CD4-positive, alpha-beta T cell (primary cell): ENCODE measurements around the gene SNAP47. TPM values are rescaled to one million over a fixed set of nuclear protein-coding genes. Genes with fewer than 3 reads are reported as not detected.

Source experiments
- ATAC-seq: fragments of 200-7000 bp; cut with Tn5 transposase; one replicate; pipeline ENCODE4 v1.10.0; 2022; ENCODE audit warnings: mild to moderate bottlenecking; ENCODE audit not compliant: poor library complexity
- CTCF ChIA-PET: fragments of 350-600 bp; sonication (Branson Sonifier 250); formaldehyde crosslinking; loops from one replicate; lab custom pipeline; 2021; ENCODE audit warnings: antibody characterized with exemption, inconsistent platforms; lab: Charles Lee
- POLR2A ChIA-PET: fragments of 350-600 bp; sonication (Branson Sonifier 250); formaldehyde crosslinking; loops from one replicate; lab custom pipeline; 2021; ENCODE audit warnings: antibody characterized with exemption, inconsistent platforms; lab: Charles Lee
- DNase-seq, 14 experiments: peaks; one replicate each; pipeline ENCODE4 v3.0.0-alpha.2; 2013 to 2020; ENCODE audit warnings: mixed read lengths in 2 of 14
- H3K27ac ChIP-seq, 2 donors: one replicate each; pipeline versions ENCODE4 v1.5.1 to v1.7.0; 2013; ENCODE audit warnings: low read length in 2 of 2, low read depth in 1 of 2, mild to moderate bottlenecking in 1 of 2
- H3K27me3 ChIP-seq, 2 experiments: 1 replicate in 1 of 2; 2 replicates in 1 of 2; pipeline versions ENCODE4 v1.6.1 to v1.7.0; 2013; ENCODE audit warnings: low read length in 2 of 2, control low read depth in 1 of 2, mild to moderate bottlenecking in 1 of 2, moderate library complexity in 1 of 2; ENCODE audit not compliant: insufficient read depth in 2 of 2, control insufficient read depth in 1 of 2
- H3K36me3 ChIP-seq: one replicate; pipeline ENCODE4 v1.6.1; 2013; ENCODE audit warnings: low read length, control low read depth; ENCODE audit not compliant: insufficient read depth
- H3K4me1 ChIP-seq: one replicate; pipeline ENCODE4 v1.6.1; 2013; ENCODE audit warnings: low read length, control low read depth; ENCODE audit not compliant: insufficient read depth
- H3K4me3 ChIP-seq: one replicate; pipeline ENCODE4 v1.5.1; 2013; ENCODE audit warnings: mild to moderate bottlenecking, low read length, moderate library complexity
- H3K9me3 ChIP-seq, 2 experiments: 1 replicate in 1 of 2; 2 replicates in 1 of 2; pipeline versions ENCODE4 v1.6.1 to v1.7.0; 2013; ENCODE audit warnings: low read length in 2 of 2, mild to moderate bottlenecking in 2 of 2, control low read depth in 1 of 2, moderate library complexity in 1 of 2; ENCODE audit not compliant: control insufficient read depth in 1 of 2, insufficient read depth in 1 of 2
- H3K27ac Mint-ChIP-seq: one replicate; pipeline ENCODE4 v1.8.0; 2020; ENCODE audit warnings: mixed read lengths
- H3K27me3 Mint-ChIP-seq: one replicate; pipeline ENCODE4 v1.8.0; 2021; ENCODE audit warnings: mixed read lengths
- H3K36me3 Mint-ChIP-seq: one replicate; pipeline ENCODE4 v1.8.0; 2021; ENCODE audit warnings: low read depth, mixed read lengths
- H3K4me1 Mint-ChIP-seq: one replicate; pipeline ENCODE4 v1.8.0; 2021; ENCODE audit warnings: low read depth, mixed read lengths
- H3K4me3 Mint-ChIP-seq: one replicate; pipeline ENCODE4 v1.8.0; 2020; ENCODE audit warnings: mild to moderate bottlenecking, mixed read lengths
- H3K9me3 Mint-ChIP-seq: one replicate; pipeline ENCODE4 v1.8.0; 2020; ENCODE audit warnings: mixed read lengths
- intact Hi-C, 2 experiments: fragments of 100-400 bp; cut with DNase I in 1 of 2; cut with micrococcal nuclease in 1 of 2; formaldehyde crosslinking; loops; one replicate each; pipeline versions ENCODE4 v1.15.1 to v1.9.0; 2023 to 2025; cut with DNase I, micrococcal nuclease
- total RNA-seq, 174 experiments: library from RNA in 2 of 174; stranded (reverse) in 2 of 174; gene quantifications; one replicate each; pipeline ENCODE4 v1.2.3 and lab custom pipeline; 2021 to 2026
- TF ChIP-seq, protein P1 (sequence below): fragments of 200-600 bp; IDR thresholded peaks from one replicate; pipeline ENCODE4 v1.8.0; 2022; ENCODE audit warnings: antibody characterized with exemption, mild to moderate bottlenecking

SNAP47 gene
- total RNA-seq, 2 experiments from 2014 or later: 12.8 to 14.0 TPM

DNA sequence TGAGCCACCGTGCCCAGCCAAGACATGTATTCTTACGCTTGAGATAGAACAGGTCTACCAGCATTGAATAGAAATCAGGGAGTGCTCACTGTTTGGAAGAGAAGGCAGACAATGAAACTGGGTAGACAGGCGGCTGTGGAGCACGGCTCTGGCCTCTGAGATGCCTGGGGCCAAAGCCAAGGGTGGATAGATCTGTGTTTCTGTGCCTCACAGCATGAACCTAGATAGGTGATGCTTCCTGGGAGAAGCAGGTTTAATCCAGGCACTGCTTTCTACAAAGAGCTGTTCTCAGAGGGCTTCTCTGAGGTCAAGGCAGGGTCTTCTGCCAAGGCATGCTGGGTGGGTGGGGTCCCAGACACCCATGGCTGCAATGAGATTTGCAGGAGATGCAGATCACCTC lies 55.6 kb downstream of the SNAP47 start:
- Mint-ChIP-seq H3K4me3 (peak overlapping the region; percentile 50), H3K4me1 (peaks cover 29% of the 10 kb centered on the region), H3K27ac (peak overlapping the region; percentile 43), H3K27me3 (no peaks in the 10 kb centered on the region), H3K9me3 (no peaks in the 10 kb centered on the region), H3K36me3 (no peaks in the 10 kb centered on the region)
- ATAC-seq: no peak
- H3K36me3 ChIP-seq: no peaks in the 10 kb centered on the region
- DNase-seq: peak in 1 of 14 experiments; percentile 10
- H3K9me3 ChIP-seq: no peaks in the 10 kb centered on the region
- H3K4me3 ChIP-seq: no peak overlapping the region
- TF ChIP-seq, protein P1, sequence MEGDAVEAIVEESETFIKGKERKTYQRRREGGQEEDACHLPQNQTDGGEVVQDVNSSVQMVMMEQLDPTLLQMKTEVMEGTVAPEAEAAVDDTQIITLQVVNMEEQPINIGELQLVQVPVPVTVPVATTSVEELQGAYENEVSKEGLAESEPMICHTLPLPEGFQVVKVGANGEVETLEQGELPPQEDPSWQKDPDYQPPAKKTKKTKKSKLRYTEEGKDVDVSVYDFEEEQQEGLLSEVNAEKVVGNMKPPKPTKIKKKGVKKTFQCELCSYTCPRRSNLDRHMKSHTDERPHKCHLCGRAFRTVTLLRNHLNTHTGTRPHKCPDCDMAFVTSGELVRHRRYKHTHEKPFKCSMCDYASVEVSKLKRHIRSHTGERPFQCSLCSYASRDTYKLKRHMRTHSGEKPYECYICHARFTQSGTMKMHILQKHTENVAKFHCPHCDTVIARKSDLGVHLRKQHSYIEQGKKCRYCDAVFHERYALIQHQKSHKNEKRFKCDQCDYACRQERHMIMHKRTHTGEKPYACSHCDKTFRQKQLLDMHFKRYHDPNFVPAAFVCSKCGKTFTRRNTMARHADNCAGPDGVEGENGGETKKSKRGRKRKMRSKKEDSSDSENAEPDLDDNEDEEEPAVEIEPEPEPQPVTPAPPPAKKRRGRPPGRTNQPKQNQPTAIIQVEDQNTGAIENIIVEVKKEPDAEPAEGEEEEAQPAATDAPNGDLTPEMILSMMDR: no peak
- intact Hi-C loops: no loop called here
- POLR2A ChIA-PET: no interaction called here
- CTCF ChIA-PET: no interaction called here
- no peak overlapping the region for H3K27ac ChIP-seq
- no peaks in the 10 kb centered on the region for H3K27me3 ChIP-seq
- H3K4me1 ChIP-seq: peaks cover 36% of the 10 kb centered on the region

- Histone ChIP-seq H3K4me3 (no peak overlapping the region), H3K27ac (no peak overlapping the region), H3K27me3 (no peaks in the 10 kb centered on the region), H3K36me3 (no peaks in the 10 kb centered on the region), H3K9me3 (no peaks in the 10 kb centered on the region), H3K4me1 (peaks cover 29% of the 10 kb centered on the region)
- Mint-ChIP-seq H3K4me3 (peak overlapping the region; percentile 32), H3K9me3 (no peaks in the 10 kb centered on the region), H3K4me1 (peaks cover 27% of the 10 kb centered on the region), H3K36me3 (no peaks in the 10 kb centered on the region), H3K27ac (peak overlapping the region; percentile 4), H3K27me3 (no peaks in the 10 kb centered on the region)
- POLR2A ChIA-PET: no interaction called here
- CTCF ChIA-PET: no interaction called here
- intact Hi-C loops: no loop called here
- ATAC-seq (no peak), DNase-seq (no peak)
- TF ChIP-seq, protein P1: no peak
Measured at GRCh38 chr1:227791425-227792143, 56.3 kb downstream of the SNAP47 start.

DNA sequence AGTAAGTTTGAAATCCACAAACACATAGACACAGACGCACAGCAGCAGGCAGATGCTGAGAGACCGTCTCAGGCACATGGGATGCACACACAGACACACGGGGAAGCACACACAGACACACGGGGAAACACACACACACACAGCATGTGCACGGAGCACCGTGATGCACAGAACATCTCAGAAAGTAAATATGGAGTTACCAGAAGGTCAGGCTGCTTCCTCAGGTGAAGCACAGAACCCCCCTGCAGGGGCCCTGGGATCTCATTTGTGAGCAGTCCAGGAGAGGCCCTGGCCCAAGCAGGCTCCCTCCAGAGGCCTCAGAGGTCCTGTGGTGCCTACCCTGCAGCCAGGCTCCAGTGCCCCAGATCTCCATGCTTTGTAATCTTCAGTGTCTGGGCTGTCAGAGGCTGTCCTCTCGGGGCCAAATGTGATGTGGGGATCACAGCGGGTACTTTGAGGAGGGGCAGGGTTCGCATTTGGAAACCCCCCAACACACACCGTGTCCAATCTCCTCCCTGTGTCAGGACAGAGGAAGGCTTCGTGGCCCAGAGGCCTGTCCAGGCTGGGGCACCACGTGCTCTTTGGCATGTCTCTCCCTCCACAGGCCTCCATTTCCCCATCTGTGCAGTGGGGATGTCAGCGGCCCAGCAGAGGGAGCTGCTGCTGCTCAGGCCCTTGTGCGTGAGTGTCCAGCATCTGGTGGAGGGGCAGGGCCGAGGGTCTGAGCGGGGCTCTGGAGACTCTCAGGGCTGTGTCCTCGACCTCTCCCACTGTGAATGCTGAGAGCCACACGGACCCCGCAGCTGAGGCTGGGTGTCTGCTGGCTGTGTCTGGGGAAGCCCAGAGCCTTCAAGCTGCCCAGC lies 57.2 kb downstream of the SNAP47 start:
- Mint-ChIP-seq H3K36me3 (no peaks in the 10 kb centered on the region), H3K4me3 (no peak overlapping the region), H3K27me3 (no peaks in the 10 kb centered on the region), H3K9me3 (no peaks in the 10 kb centered on the region), H3K27ac (peak overlapping the region; percentile 4), H3K4me1 (peaks cover 23% of the 10 kb centered on the region)
- Histone ChIP-seq H3K36me3 (no peaks in the 10 kb centered on the region), H3K27ac (no peak overlapping the region), H3K9me3 (no peaks in the 10 kb centered on the region), H3K4me3 (no peak overlapping the region), H3K4me1 (peaks cover 20% of the 10 kb centered on the region), H3K27me3 (no peaks in the 10 kb centered on the region)
- no peak for ATAC-seq
- intact Hi-C loops: no loop called here
- ChIA-PET CTCF (no interaction called here), POLR2A (no interaction called here)
- peak in 1 of 14 experiments; percentile 16 for DNase-seq
- TF ChIP-seq, protein P1: no peak
